ENCODE data around the gene SYDE2. TPM values are rescaled to one million over a fixed set of nuclear protein-coding genes. Genes with fewer than 3 reads are reported as not detected.

The SYDE2 gene
- total RNA-seq, 6 experiments from 2014 or later = 3.2 to 6.7 (median 4.4) TPM

DNA sequence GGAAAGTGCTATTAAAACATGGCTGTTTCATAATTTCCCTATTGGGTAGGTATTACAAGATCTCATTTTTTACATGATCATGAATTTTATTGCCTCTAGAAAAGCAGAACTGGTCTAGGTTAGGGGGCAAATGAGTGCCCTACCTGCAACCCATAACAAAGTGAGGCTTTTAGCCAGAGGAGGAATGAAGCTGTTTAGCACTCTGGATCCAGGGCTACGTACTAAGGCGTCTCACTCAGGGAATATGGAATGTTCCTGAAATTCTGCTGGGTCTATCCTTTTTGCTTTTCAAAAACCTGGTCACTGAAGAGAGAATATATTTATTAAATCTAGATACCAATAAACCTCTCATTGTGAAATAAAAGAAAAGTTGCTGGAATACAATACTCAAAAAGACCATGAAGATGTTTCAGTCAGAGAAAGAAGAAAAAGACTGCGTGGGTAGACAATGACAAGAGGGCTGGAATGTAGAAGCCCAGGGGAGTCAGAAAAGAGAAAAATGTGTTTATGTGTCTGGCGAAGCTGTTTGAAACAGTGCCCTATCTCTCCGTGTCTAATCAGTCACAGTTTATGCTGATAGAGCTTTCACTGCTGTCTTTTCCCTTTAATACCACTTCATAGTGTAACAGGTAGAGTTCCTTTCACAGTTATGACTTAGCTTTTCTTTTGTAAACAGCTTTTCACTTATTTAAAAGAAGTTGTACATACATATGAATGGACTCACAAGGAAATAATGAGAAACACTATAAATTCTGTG, 25.0 kb upstream of the SYDE2 start:
- TF ChIP-seq CTCF (IDR thresholded peaks at IDR 0.05) = no peak
- TF ChIP-seq POLR2A (IDR thresholded peaks at IDR 0.05) = no peak
- no peaks in the 10 kb centered on the region for H3K4me1 ChIP-seq
- 72% methylated on average over 5 of the region's 5 CpGs for WGBS (ENCODE audit: insufficient coverage, low coverage, low lambda C conversion rate, missing lambda C conversion rate)
- H3K9me3 ChIP-seq = no peaks in the 10 kb centered on the region
- no peak overlapping the region for H3K27ac ChIP-seq
- no peak overlapping the region for H3K4me3 ChIP-seq
- H3K36me3 ChIP-seq = no peaks in the 10 kb centered on the region
- intact Hi-C loops (cut with DNase I) = no loop called here
- ATAC-seq (no peak), DNase-seq (no peak)
- H3K27me3 ChIP-seq = no peaks in the 10 kb centered on the region

DNA sequence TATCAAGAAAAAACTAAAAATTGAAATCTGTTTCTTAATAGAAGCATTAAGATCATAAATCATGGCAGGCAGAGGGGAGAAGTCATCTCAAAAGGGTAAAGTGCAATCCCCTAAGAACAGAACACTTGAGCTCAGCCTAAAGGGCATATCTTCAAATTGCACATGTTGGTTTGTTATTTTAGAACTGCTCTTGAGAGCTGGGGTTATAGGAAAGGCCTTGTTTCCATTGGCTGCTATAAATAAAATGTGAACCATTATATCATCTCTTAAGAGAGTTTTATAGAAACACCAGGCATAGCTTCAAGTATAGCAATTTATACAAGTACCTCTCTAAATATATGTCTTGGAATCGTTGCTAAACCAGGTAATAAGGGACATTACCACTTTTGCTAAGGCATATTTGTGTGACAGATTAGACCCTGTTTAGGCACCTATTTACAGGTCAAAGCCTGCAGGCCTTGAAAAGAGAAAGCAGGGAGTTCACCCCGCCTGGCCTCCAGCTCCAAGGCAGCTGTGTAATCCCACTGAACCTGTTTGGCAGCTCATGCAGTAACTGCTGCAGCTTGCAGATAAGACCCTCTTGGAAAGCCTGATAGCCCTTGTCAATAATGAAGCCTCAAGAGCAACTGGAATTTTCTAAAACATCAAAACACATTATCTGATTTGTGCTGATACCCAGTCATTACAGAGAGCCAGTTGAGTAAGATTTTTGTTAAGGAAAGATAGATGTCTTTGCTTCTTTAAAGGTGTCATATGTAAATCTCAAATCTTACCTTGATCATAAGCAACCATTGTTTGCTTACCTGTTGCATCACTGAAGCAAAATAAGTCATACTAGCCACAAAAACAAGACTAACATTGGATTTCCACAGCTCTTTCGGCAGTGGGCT, 24.2 kb upstream of the SYDE2 start:
- ATAC-seq (peak in 1 of 4 donors; percentile 21), DNase-seq (no peak)
- intact Hi-C loops (cut with DNase I) = no loop called here
- Histone ChIP-seq H3K36me3 (no peaks in the 10 kb centered on the region), H3K9me3 (no peaks in the 10 kb centered on the region), H3K4me1 (no peaks in the 10 kb centered on the region), H3K4me3 (no peak overlapping the region), H3K27ac (no peak overlapping the region), H3K27me3 (no peaks in the 10 kb centered on the region)
- TF ChIP-seq CTCF (IDR thresholded peaks at IDR 0.05) = no peak
- 73% methylated on average over 3 of the region's 3 CpGs for WGBS (ENCODE audit: insufficient coverage, low coverage, low lambda C conversion rate, missing lambda C conversion rate)

DNA sequence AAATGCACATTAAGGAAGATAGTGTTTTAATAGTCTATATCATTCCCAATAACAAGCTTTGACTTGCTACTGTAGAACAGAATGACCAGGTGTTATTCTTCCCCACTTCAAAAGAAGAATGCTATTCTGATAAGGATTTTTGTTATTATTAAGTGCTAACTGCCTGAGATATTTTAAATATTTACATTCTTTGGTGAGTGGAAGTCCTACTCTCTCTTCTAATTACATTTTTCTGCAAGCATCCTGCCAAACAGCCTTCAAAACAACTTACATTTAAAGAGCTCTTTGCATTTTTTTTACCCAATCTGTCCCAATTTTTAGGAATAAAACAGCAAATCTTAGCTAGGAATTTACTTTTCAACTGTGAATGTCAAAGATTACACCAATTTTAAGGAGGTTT, 23.5 kb upstream of the SYDE2 start:
- ATAC-seq = no peak
- no peak overlapping the region for H3K4me3 ChIP-seq
- intact Hi-C loops (cut with DNase I) = no loop called here
- TF ChIP-seq CTCF (IDR thresholded peaks at IDR 0.05) = no peak
- TF ChIP-seq POLR2A (IDR thresholded peaks at IDR 0.05) = no peak
- no peaks in the 10 kb centered on the region for H3K4me1 ChIP-seq
- H3K27ac ChIP-seq = no peak overlapping the region
- no peaks in the 10 kb centered on the region for H3K36me3 ChIP-seq
- DNase-seq = no peak
- H3K27me3 ChIP-seq = no peaks in the 10 kb centered on the region
- no peaks in the 10 kb centered on the region for H3K9me3 ChIP-seq

- no peak for TF ChIP-seq POLR2A (IDR thresholded peaks at IDR 0.05)
- no peak for TF ChIP-seq CTCF (IDR thresholded peaks at IDR 0.05)
- no peak for ATAC-seq
- DNase-seq = no peak
- Histone ChIP-seq H3K27me3 (no peaks in the 10 kb centered on the region), H3K36me3 (no peaks in the 10 kb centered on the region), H3K4me3 (no peak overlapping the region), H3K27ac (no peak overlapping the region), H3K4me1 (no peaks in the 10 kb centered on the region), H3K9me3 (no peaks in the 10 kb centered on the region)
- 62% methylated on average over 5 of the region's 5 CpGs for WGBS (ENCODE audit: insufficient coverage, low coverage, low lambda C conversion rate, missing lambda C conversion rate)
- intact Hi-C loops (cut with DNase I) = no loop called here
Measured at GRCh38 chr1:85223334-85223733, 22.5 kb upstream of the SYDE2 start.

All from right lobe of liver (tissue), 6 donors.